H4 (cell line): Measurements from ENCODE around the gene ZDHHC9. TPM values are rescaled to one million over a fixed set of nuclear protein-coding genes. Genes with fewer than 3 reads are reported as not detected.
"Not testable (repeated sequence)": the region's sequence is repeated elsewhere in the genome, so short reads cannot be mapped to it uniquely, and the experiment has no call there.

Experiments
- DNase-seq: peaks from one replicate; pipeline ENCODE4 v3.0.0-alpha.2; 2015; ENCODE audit warnings: low spot score
- total RNA-seq: library from RNA; depleted of rRNA; stranded (reverse); fragments of >200 nt; shearing (Covaris generic); gene quantifications from 2 replicates; pipeline ENCODE4 v1.2.3, GENCODE V29; 2014; rRNA removed

ZDHHC9 gene
- total RNA-seq, result 16.0 and 24.5 TPM in 2 replicates

- peak; percentile 80 for DNase-seq
These were observed at the start of gene ZDHHC9 for GRCh38 chrX:129843459-129844306. ZDHHC9 (minus strand) TSS chrX:129843886; CDS start chrX:129841945, 1,941 bp downstream.

GRCh38 chrX:129877401-129877800 is 33.7 kb upstream of the ZDHHC9 start:
- peak; percentile 4 for DNase-seq

GRCh38 chrX:129876771-129877305 is 33.2 kb upstream of the ZDHHC9 start:
- peak; percentile 40 for DNase-seq

GRCh38 chrX:129875669-129876068 is 32.0 kb upstream of the ZDHHC9 start:
- peak; percentile 78 for DNase-seq

GRCh38 chrX:129872524-129872923 is 28.8 kb upstream of the ZDHHC9 start:
- DNase-seq, result no peak

DNA sequence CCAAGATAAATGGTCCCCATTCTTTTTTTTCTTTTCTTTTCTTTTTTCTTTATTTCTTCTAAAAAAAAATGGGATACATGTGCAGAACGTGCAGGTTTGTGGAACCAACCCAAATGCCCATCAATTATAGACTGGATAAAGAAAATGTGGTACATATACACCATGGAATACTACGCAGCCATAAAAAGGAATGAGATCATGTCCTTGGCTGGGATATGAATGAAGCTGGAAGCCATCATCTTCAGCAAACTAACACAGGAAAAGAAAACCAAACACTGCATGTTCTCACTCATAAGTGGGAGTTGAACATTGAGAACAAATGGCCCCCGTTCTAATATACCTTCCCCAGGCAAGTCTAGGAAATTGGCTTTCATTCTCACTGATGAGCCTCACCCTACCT is 22.6 kb upstream of the ZDHHC9 start:
- not testable (repeated sequence) for DNase-seq

DNA sequence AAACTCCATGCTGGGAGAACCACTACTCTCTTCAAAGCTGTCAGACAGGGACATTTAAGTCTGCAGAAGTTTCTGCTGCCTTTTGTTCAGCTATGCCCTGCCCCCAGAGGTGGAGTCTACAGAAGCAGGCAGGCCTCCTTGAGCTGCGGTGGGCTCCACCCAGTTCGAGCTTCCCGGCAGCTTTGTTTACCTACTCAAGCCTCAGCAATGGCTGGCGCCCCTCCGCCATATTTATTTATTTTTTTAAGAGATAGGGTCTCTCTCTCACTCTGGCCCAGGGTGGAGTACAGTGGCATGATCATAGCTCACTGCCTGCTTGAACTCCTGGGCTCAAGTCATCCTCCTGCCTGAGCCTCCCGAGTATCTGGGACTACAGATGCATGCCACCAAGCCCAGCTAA is 15.4 kb upstream of the ZDHHC9 start:
- DNase-seq, result not testable (repeated sequence)

GRCh38 chrX:129851825-129852224 is 8.1 kb upstream of the ZDHHC9 start:
- DNase-seq, result not testable (repeated sequence)

- no peak for DNase-seq
These were observed 3.0 kb upstream of the ZDHHC9 start for GRCh38 chrX:129846716-129847115.

GRCh38 chrX:129845616-129846190 is 2.0 kb upstream of the ZDHHC9 start:
- no peak for DNase-seq

DNA sequence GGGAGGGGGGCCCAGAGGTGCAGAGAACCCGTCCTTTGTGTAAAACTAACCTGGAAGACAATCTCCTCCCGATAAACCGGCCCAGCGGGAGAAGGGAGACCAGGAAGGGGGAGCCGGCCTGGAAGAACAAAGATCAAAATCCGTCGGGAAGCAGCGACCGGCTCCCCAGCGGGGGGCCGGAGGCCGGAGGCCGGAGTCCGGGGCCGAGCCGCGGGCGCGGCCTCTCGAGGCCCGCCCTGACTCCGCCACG is 552 bp downstream of the ZDHHC9 start:
- DNase-seq, result no peak

DNA sequence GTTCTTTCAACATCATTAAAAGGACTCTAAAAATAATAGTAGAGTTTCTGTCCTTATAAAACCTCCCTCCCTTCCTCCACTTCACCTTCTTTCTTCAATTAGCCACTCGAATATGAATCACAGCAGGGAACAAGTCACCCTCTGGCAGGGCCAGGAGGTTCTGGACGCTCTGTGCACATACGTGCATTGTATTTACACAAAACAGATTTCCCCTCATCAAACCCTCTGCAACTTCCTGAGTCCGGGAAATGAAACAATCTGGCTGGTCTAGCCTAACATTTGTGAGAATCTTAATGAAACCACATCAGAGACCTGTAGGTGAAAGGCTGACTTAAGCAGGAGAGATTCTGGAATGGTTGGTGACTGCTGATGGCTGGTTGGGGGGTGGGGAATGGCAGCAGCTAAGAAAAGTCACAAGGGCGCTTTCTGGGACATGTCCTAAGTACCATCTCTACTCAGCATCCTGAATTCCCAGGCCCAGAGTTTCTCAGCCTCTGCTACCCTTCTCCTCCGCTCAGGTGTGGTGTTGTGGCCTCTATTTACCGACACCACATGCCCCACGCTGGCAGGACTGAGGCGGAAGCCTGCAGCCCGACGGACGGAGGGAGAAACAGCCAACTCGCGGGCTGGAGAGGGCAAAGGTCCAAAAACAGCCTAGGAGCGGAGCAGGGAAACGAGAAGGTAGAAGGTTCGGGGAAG is 1.0 kb downstream of the ZDHHC9 start:
- DNase-seq, result no peak

DNA sequence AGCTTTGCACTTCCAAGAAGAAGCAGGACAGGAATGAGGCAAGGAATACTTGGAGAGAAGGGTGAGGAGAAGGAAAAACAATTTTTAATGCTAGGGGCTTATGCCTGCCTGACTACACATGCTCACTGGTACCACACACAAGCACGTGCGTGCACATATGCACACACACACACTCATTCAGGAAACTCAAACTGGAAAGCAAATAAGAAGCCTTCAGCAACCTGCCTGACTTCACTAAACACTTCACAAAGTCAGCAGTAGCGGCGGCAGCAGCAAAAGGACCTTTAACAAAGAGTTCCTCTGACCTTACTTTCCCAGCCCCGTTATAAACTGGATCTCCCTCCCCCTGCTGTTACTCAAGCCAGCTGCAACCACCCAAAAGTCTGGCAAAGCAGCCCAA is 3.3 kb downstream of the ZDHHC9 start:
- no peak for DNase-seq

GRCh38 chrX:129836827-129837226 is 6.9 kb downstream of the ZDHHC9 start:
- DNase-seq, result no peak

DNA sequence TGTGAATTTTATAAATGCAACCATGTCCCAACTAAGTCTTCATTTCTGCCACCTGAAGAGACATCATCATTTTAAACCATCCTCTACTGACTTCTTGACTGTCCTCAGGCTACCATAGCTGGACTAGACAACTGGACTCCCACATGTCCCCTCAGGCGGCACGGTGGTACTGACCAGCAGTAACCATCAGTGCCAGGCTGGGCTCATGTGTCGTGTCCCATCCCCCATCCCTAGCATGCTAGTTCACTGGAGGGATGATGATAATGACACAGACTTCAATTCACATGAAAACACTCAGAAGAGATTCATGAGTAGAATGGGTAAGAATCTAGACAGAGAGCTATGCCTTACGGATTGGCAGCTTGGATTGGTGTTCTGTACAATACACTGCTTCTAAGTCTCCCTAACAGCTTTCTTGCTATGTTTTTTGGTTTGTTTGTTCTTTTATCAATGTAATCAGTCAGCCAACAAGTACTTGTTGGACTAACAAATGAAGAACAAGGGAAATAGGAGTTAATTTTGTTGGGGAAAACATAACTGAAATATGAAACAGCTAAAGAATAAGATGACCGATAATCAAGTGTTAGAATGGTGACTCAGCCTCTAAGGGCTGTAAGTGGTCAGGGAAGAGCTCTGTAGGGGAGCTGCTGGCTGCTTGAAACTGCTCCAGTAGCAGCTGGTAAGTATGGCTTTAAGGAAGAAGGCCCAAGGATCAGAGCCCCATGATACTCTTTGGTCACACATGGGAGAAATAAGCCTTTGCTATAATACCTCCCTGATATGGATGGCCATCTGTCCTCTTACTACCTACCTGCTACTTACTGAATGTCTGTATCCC is 10.3 kb downstream of the ZDHHC9 start:
- DNase-seq, result no peak

- no peak for DNase-seq
These were observed 12.4 kb downstream of the ZDHHC9 start for GRCh38 chrX:129831091-129831885.

DNA sequence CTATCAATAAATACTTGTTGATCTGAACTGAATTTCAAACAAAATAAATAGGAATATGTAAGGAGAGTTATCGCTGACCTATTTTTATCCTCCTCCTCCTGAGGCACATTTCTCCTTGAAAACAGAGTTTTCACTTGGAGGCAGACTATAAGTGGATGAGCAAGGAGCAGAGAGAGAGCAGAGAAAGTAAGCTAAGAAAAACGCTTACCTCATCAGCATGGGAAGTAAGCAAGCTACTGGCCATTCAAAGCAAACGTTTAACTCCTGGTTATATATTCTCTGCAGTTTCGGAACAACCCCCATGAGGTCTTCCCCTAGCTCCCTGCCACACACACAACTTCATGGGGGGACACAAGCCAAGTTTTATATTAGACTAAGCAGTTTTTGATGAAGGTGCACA is 13.2 kb downstream of the ZDHHC9 start:
- DNase-seq, result no peak

DNA sequence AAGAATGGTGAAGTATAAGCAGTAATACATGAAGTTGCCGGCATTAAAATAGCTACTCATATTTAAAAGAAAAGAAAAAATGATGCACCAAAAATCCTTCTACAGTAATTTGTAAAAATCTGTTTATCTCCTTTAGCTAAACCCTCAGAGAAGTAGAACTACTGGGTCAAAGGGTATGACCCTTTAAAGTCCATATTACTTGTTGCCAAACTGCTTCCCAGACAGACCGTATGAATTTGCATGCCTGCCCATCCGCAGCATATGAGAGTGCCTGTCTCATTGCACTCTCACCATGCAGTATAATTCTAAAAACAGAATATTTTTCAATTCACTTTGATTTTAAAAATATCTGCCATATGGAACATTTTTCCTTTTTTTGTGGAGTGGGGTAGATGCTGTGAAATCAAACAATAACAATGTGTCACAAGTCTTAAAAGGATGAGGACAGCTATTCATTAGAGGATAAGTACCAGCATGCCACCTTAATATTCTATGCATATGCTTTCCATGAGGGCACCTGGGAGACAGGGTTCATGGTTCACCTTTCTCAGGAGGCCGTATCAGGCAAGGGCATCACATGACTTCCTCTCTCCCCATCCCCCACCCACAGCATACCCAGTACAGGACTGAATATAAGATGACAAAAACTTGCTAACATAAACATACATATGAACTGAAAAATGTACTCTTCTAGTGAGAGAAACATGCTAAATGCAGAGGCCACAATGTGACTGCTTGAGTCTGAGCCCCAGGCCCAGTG is 17.8 kb downstream of the ZDHHC9 start:
- DNase-seq, result no peak

GRCh38 chrX:129824620-129825019 is 19.1 kb downstream of the ZDHHC9 start:
- DNase-seq, result no peak

DNA sequence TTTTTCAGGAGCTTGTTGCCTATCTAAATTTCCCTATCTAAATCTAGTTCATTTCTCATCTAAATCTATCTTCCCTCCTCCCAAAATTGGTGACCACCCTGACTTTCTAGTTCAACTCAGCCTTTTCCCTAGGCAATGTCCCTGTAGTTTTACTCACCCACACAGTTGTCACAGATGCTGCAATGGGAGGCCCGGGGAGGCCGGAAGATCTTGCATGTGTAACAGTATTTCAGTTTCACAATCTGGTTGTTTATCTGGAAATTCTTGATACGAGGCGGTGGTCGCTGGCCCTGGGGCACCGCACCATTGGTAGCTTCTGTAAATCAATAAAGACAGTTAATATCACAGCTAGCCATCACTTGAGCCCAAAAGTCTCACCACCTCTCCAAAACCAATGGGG is 20.2 kb downstream of the ZDHHC9 start:
- no peak for DNase-seq
